Muscle layer of duodenum (tissue), 2 donors: Measurements from ENCODE around the gene OR2T11.

Source experiments
- H3K27ac ChIP-seq: one replicate; pipeline ENCODE4 v1.7.0; 2013; ENCODE audit warnings: mild to moderate bottlenecking, low read length
- H3K27me3 ChIP-seq: one replicate; pipeline ENCODE4 v1.7.0; 2013; ENCODE audit warnings: low read depth, mild to moderate bottlenecking, control low read depth, low read length
- H3K36me3 ChIP-seq, 2 donors: one replicate each; pipeline ENCODE4 v1.7.0; 2013; ENCODE audit warnings: low read length in 2 of 2, control low read depth in 1 of 2, mild to moderate bottlenecking in 1 of 2; ENCODE audit not compliant: insufficient read depth in 2 of 2, control insufficient read depth in 1 of 2
- H3K4me1 ChIP-seq, 2 donors: one replicate each; pipeline ENCODE4 v1.7.0; 2013; ENCODE audit warnings: low read length in 2 of 2, mild to moderate bottlenecking in 2 of 2, control low read depth in 1 of 2, moderate library complexity in 1 of 2; ENCODE audit not compliant: insufficient read depth in 2 of 2, control insufficient read depth in 1 of 2
- H3K4me3 ChIP-seq, 2 donors: one replicate each; pipeline ENCODE4 v1.7.0; 2013; ENCODE audit warnings: low read length in 2 of 2, low read depth in 1 of 2, mild to moderate bottlenecking in 1 of 2
- H3K9me3 ChIP-seq, 2 donors: one replicate each; pipeline ENCODE4 v1.7.0; 2013; ENCODE audit warnings: low read length in 2 of 2, control low read depth in 1 of 2, mild to moderate bottlenecking in 1 of 2; ENCODE audit not compliant: control insufficient read depth in 1 of 2
- donor health status: healthy.

The OR2T11 gene

GRCh38 chr1:248613742-248614141 lies 21.1 kb downstream of the OR2T11 start:
- Histone ChIP-seq H3K36me3 (no peaks in the 10 kb centered on the region), H3K4me1 (no peaks in the 10 kb centered on the region), H3K27ac (no peak overlapping the region), H3K4me3 (no peak overlapping the region), H3K27me3 (no peaks in the 10 kb centered on the region), H3K9me3 (no peaks in the 10 kb centered on the region)

DNA sequence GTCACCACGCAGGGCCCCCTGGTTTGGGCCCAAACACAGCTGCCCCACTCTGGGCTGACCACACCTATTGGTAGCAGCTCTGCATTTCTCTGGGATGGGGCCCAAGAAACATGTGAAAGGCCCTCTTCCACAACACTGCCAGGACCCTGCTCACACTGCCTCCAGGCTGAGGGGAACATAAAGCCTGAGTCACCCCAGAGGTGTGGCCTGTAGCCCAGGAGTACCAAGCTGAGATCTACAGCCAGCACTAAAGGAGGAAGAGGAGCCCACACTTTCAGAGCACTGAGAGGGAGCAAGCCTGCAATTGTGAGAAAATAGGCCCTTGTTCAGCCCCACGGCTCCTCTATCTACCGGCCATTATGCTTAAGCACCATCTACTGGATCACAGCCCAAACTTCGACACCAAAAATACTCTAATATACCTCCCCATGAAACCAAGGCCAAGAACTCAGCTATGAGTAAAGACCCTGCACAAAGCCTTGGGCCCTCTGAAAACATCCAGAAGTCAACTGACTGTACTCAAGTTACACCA lies 22.9 kb downstream of the OR2T11 start:
- H3K27me3 ChIP-seq, result no peaks in the 10 kb centered on the region
- no peaks in the 10 kb centered on the region for H3K9me3 ChIP-seq
- H3K36me3 ChIP-seq, result no peaks in the 10 kb centered on the region
- H3K4me1 ChIP-seq, result no peaks in the 10 kb centered on the region
- no peak overlapping the region for H3K27ac ChIP-seq
- H3K4me3 ChIP-seq, result no peak overlapping the region

GRCh38 chr1:248610301-248610700 lies 24.6 kb downstream of the OR2T11 start:
- Histone ChIP-seq H3K27me3 (no peaks in the 10 kb centered on the region), H3K9me3 (no peaks in the 10 kb centered on the region), H3K4me3 (no peak overlapping the region), H3K4me1 (no peaks in the 10 kb centered on the region), H3K36me3 (no peaks in the 10 kb centered on the region), H3K27ac (no peak overlapping the region)

GRCh38 chr1:248599396-248599795 lies 35.5 kb downstream of the OR2T11 start:
- Histone ChIP-seq H3K4me1 (no peaks in the 10 kb centered on the region), H3K9me3 (no peaks in the 10 kb centered on the region), H3K4me3 (no peak overlapping the region), H3K36me3 (no peaks in the 10 kb centered on the region), H3K27me3 (no peaks in the 10 kb centered on the region), H3K27ac (no peak overlapping the region)

DNA sequence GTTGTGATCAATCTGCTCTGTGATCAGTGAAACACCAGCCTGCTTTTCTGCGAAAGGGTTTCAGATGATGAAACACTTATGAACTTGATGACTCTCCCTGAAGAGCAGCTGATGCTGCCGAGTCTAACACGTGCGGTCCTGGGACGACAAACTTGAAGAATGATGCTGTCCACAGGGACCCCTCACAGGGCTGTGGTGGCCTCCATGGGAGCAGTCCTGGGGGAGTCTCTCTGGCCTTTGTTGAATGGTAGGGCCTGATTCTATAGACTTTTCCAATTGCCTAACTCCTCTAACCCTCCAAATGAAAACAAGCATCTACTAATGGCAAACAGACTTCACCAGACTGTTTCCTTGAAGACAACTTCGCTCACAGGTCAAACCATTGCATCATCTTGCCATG lies 37.3 kb downstream of the OR2T11 start, which contains the start of gene OR2T10:
Gene OR2T10, minus strand, starts transcription at position 112 of the 400 bp plus-strand sequence. CDS start 3,932 bp downstream, outside the sequence.
- no peaks in the 10 kb centered on the region for H3K36me3 ChIP-seq
- no peak within 1 kb of the TSS for H3K4me3 ChIP-seq
- no peak within 1 kb of the TSS for H3K27ac ChIP-seq
- H3K4me1 ChIP-seq, result no peaks in the 10 kb centered on the region
- no peaks in the 10 kb centered on the region for H3K27me3 ChIP-seq
- H3K9me3 ChIP-seq, result no peaks in the 10 kb centered on the region

DNA sequence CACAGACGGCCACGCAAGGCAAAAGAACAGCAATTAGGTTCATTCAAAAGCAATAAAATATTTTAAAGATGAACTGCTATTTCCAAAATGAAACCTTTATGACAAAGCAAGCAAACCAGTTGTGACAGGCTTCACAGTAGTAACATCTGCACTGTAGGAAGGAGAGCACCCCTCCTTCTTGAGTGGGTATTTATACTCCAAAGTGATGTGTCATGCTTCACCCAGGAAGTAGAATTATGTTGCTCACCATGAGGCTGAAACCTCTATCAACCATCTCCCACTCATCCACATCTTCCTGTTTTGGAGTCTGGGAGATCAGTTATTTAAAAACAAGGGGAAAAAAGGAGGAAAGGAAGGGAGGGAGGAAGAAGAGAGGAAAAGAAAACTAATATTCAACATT lies 38.3 kb downstream of the OR2T11 start:
- H3K27me3 ChIP-seq, result no peaks in the 10 kb centered on the region
- no peaks in the 10 kb centered on the region for H3K36me3 ChIP-seq
- no peaks in the 10 kb centered on the region for H3K4me1 ChIP-seq
- no peak overlapping the region for H3K4me3 ChIP-seq
- no peak overlapping the region for H3K27ac ChIP-seq
- H3K9me3 ChIP-seq, result no peaks in the 10 kb centered on the region

DNA sequence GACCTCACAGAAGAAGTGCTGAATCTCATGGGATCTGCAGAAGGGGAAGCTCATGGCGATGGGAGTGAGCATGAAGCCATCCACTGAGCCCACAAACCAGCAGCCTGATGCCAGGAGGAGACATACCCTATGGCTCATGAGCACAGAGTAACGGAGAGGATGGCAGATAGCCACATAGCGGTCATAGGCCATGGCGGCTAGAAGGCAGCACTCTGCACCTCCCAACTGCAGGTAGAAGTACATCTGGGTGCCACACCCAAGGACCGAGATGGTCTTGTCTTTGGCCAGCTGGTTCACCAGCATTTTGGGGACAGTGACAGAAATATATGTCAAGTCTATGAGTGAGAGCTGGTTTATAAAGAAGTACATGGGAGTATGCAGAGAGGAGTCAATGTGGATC lies 41.7 kb downstream of the OR2T11 start:
- no peaks in the 10 kb centered on the region for H3K4me1 ChIP-seq
- no peaks in the 10 kb centered on the region for H3K27me3 ChIP-seq
- H3K36me3 ChIP-seq, result no peaks in the 10 kb centered on the region
- H3K9me3 ChIP-seq, result no peaks in the 10 kb centered on the region
- H3K4me3 ChIP-seq, result no peak overlapping the region
- no peak overlapping the region for H3K27ac ChIP-seq

DNA sequence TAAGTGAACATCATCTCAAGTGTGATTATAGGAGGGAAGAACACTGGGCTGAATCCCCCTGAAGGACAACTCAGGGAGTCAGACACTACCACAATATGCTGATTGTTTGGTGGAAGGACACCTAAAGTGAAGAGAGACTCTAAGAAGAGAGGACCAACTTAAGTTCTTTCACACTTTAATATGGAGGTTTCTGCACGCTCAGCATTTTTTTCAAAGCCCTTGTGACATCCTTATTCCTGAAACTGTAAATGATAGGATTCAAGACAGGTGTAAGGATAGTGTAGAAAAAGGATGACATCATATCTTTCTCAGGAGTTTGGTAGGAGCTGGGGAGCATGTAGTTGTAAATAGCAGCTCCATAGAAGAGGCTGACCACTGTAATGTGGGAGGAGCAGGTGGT lies 42.2 kb downstream of the OR2T11 start:
- H3K4me1 ChIP-seq, result no peaks in the 10 kb centered on the region
- H3K27me3 ChIP-seq, result no peaks in the 10 kb centered on the region
- no peaks in the 10 kb centered on the region for H3K9me3 ChIP-seq
- no peak overlapping the region for H3K4me3 ChIP-seq
- H3K27ac ChIP-seq, result no peak overlapping the region
- no peaks in the 10 kb centered on the region for H3K36me3 ChIP-seq

- Histone ChIP-seq H3K4me3 (no peak overlapping the region), H3K9me3 (no peaks in the 10 kb centered on the region), H3K27ac (no peak overlapping the region), H3K4me1 (no peaks in the 10 kb centered on the region), H3K36me3 (no peaks in the 10 kb centered on the region), H3K27me3 (no peaks in the 10 kb centered on the region)
Observed at GRCh38 chr1:248590055-248590454, 44.8 kb downstream of the OR2T11 start.

DNA sequence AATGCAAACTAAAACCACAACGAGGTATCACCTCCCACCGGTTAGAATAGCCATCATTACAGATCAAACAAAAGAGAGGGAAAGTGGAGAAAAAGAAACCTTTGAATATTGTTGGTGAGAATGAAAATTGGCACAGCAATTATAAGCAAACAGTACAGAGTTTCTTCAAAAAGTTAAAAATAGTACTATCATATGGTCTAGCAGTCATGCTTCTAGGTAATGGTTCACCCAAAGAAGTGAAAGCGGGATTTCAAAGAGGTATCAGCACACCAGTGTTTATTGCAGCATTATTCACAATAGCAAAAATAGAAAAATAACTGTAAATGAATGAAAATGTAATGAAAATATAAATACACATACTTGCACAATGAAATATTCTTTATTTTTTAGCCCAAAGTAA lies 45.6 kb downstream of the OR2T11 start:
- Histone ChIP-seq H3K9me3 (no peaks in the 10 kb centered on the region), H3K27me3 (no peaks in the 10 kb centered on the region), H3K4me1 (no peaks in the 10 kb centered on the region), H3K27ac (no peak overlapping the region), H3K4me3 (no peak overlapping the region), H3K36me3 (no peaks in the 10 kb centered on the region)

GRCh38 chr1:248585266-248585665 lies 49.6 kb downstream of the OR2T11 start:
- H3K4me3 ChIP-seq, result no peak overlapping the region
- no peaks in the 10 kb centered on the region for H3K9me3 ChIP-seq
- H3K36me3 ChIP-seq, result no peaks in the 10 kb centered on the region
- no peaks in the 10 kb centered on the region for H3K27me3 ChIP-seq
- H3K4me1 ChIP-seq, result no peaks in the 10 kb centered on the region
- no peak overlapping the region for H3K27ac ChIP-seq

DNA sequence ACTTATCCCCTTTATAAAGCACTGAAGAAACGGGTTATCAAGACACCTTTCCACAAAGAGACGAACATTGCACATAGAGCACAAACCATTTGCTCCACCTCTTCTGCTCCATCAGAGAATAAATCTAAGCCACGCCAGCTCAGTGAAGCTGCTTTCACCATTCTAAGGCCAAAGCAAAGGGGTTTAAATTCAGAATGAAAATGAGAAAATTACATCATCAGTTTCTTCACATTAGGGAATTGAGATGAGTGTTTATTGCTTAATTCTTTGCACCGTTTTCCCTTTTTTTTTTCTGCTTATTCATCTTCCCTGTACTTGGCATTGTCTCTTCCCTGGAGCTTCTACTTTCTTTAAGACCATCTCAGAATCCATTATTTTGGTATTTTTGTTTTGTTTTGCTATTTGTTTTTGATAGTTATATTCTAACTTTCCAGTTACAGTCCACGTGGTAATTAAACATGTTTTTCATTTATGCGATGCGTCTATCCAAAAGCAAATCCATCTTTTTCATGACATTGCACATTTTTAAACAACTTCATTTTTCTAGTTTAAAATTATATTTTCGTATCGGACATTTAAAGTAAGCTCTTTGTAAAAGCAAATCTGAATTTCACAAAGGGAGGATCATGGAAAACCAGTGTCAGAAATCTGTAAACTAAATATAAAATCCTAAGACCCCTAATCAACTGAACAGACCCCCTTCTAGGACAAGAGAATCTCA lies 58.5 kb downstream of the OR2T11 start:
- Histone ChIP-seq H3K36me3 (no peaks in the 10 kb centered on the region), H3K4me1 (no peaks in the 10 kb centered on the region), H3K27me3 (no peaks in the 10 kb centered on the region), H3K4me3 (no peak overlapping the region), H3K9me3 (peaks cover 0 to 3% of the 10 kb centered on the region in 2 donors), H3K27ac (no peak overlapping the region)
